ENCODE measurements around the gene NEDD4L. TPM values are rescaled to one million over a fixed set of nuclear protein-coding genes. Genes with fewer than 3 reads are reported as not detected.
A peak's percentile ranks its signal among the peaks of the same experiment; 100 is the strongest.

Gene NEDD4L
- total and polyA plus RNA-seq, 10 of the 15 experiments (the other 5 are each of a cell fraction or from before 2014, with no cell fraction given), result 7.4 to 24.0 (median 17.7) TPM

- BruUV-seq (replicated peaks), result no TSS peak
Observed at GRCh38 chr18:58194028-58194427, 150.0 kb downstream of the NEDD4L start.

More at GRCh38 chr18:58194028-58194427, 150.0 kb downstream of the NEDD4L start:
- intact Hi-C loops (cut with micrococcal nuclease; ENCODE audit: unreplicated experiment), result loop anchor here (10.0 kb wide), 1 partner anchor 301 kb away; no protein-coding TSS in a partner anchor
- CTCF ChIA-PET, result interaction anchor here (0.6 to 8.2 kb wide), 14 partner anchors 9 to 304 kb away, joined by 3 to 70 read pairs (median 6); no protein-coding TSS in a partner anchor
- Histone ChIP-seq H4K20me1 (ENCODE audit: control insufficient read depth, insufficient read depth) (no peaks in the 10 kb centered on the region), H3K4me3 (no peak overlapping the region), H3K27ac (ENCODE audit: control insufficient read depth, insufficient read depth) (no peak overlapping the region), H3K4me1 (ENCODE audit: control insufficient read depth, insufficient read depth, low read length) (no peaks in the 10 kb centered on the region), H3K27me3 (replicated peaks in 1 of 2; ENCODE audit: control insufficient read depth in 2 of 2, insufficient read depth in 2 of 2, low read length in 1 of 2) (no peaks in the 10 kb centered on the region), H3K9me3 (replicated peaks; ENCODE audit: control insufficient read depth, insufficient read depth, low read length) (no peaks in the 10 kb centered on the region), H2AFZ (ENCODE audit: control insufficient read depth, low read depth, low read length) (no peak overlapping the region), H3K4me2 (ENCODE audit: control insufficient read depth, insufficient read depth) (no peak overlapping the region), H3K9ac (ENCODE audit: control insufficient read depth, insufficient read depth, low read length) (no peak overlapping the region), H3K36me3 (ENCODE audit: control insufficient read depth in 2 of 2, insufficient read depth in 2 of 2, low read length in 1 of 2) (no peaks in the 10 kb centered on the region), H3K79me2 (ENCODE audit: control insufficient read depth, insufficient read depth, low read length) (no peaks in the 10 kb centered on the region)
- POLR2A ChIA-PET, result no interaction called here
- ATAC-seq, result peak; percentile 41; the same call in 2 of the 3 replicates
- SMC1A ChIA-PET (ENCODE audit: uncharacterized antibody, unreplicated experiment), result interaction anchor here (0.9 to 8.2 kb wide), 11 partner anchors 12 to 301 kb away, joined by 3 to 114 read pairs (median 5); partner anchors contain the start of gene NEDD4L
- TF ChIP-seq CTCF (IDR thresholded peaks at IDR 0.05 in 2 of 3, conservative IDR thresholded peaks at IDR 0.05 in 1 of 3; ENCODE audit: control insufficient read depth in 2 of 3, extremely low read depth in 1 of 3, insufficient read depth in 1 of 3, low read depth in 3 of 3, low read length in 3 of 3) (peak in 2 of 3 experiments; percentile 29 to 50; a peak in 3 of 6 replicates), RAD21 (IDR thresholded peaks at IDR 0.05; ENCODE audit: insufficient read depth, low read depth, low read length) (peak; percentile 53), POU2F2 (IDR thresholded peaks at IDR 0.05; ENCODE audit: borderline replicate concordance, low read depth, low read length) (no peak), SMC3 (IDR thresholded peaks at IDR 0.05; ENCODE audit: borderline replicate concordance, low read length) (peak; percentile 32; the same call in 1 of the 2 replicates)
- in situ Hi-C loops (cut with MboI), result no loop called here
- RAD21 ChIA-PET (ENCODE audit: unreplicated experiment), result interaction anchor here (0.6 to 8.1 kb wide), 8 partner anchors 13 to 570 kb away, joined by 3 to 70 read pairs (median 4); no protein-coding TSS in a partner anchor
- FAIRE-seq, result no peak
- 54% methylated on average over 8 of the region's 8 CpGs for WGBS (ENCODE audit: insufficient coverage, insufficient replicate concordance, low lambda C conversion rate, missing lambda C conversion rate)
- DNase-seq (ENCODE audit: low read depth, low spot score), result no peak
